DOHH2 (cell line): Measurements from ENCODE around the gene PPFIBP1.

ENCODE experiments used
- EZH2phosphoT487 ChIP-seq: fragments of 200-600 bp; sonication (generic); IDR thresholded peaks from 2 replicates; pipeline ENCODE4 v1.6.1; 2017; ENCODE audit warnings: borderline replicate concordance, mild to moderate bottlenecking, antibody characterized with exemption, low read length, moderate library complexity, mixed read lengths
- TF ChIP-seq, protein P1 (sequence below): fragments of 200-600 bp; sonication (generic); IDR thresholded peaks from one replicate; pipeline ENCODE4 v1.5.1; 2014; ENCODE audit warnings: antibody characterized with exemption, mild to moderate bottlenecking, low read depth, low read length; ENCODE audit not compliant: poor library complexity, severe bottlenecking

GRCh38 chr12:27541031-27541719, 17.2 kb downstream of the PPFIBP1 start:
- TF ChIP-seq, protein P1, sequence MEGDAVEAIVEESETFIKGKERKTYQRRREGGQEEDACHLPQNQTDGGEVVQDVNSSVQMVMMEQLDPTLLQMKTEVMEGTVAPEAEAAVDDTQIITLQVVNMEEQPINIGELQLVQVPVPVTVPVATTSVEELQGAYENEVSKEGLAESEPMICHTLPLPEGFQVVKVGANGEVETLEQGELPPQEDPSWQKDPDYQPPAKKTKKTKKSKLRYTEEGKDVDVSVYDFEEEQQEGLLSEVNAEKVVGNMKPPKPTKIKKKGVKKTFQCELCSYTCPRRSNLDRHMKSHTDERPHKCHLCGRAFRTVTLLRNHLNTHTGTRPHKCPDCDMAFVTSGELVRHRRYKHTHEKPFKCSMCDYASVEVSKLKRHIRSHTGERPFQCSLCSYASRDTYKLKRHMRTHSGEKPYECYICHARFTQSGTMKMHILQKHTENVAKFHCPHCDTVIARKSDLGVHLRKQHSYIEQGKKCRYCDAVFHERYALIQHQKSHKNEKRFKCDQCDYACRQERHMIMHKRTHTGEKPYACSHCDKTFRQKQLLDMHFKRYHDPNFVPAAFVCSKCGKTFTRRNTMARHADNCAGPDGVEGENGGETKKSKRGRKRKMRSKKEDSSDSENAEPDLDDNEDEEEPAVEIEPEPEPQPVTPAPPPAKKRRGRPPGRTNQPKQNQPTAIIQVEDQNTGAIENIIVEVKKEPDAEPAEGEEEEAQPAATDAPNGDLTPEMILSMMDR = no peak
- no peak for TF ChIP-seq EZH2phosphoT487
